Measurements from ENCODE around the gene MX1. TPM values are rescaled to one million over a fixed set of nuclear protein-coding genes. Genes with fewer than 3 reads are reported as not detected.

The MX1 gene
- total RNA-seq, 3 donors from 2014 or later (not counting 1 experiment from before 2014, with no cell fraction given), result 22.7 to 67.0 (median 60.6) TPM

- ATAC-seq (no peak), DNase-seq (no peak)
- no peak overlapping the region for H3K4me3 ChIP-seq (ENCODE audit: low read length)
- H3K9me3 ChIP-seq (ENCODE audit: control insufficient read depth, insufficient read depth, low read length), result no peaks in the 10 kb centered on the region
- no peaks in the 10 kb centered on the region for H3K27me3 Mint-ChIP-seq (ENCODE audit: low read depth in 2 of 2)
- no peaks in the 10 kb centered on the region for H3K4me1 ChIP-seq (ENCODE audit: control insufficient read depth, insufficient read depth, low read length)
- no peaks in the 10 kb centered on the region for H3K9me3 Mint-ChIP-seq
- 97% methylated on average over 14 of the region's 14 CpGs for WGBS (ENCODE audit: insufficient coverage)
- intact Hi-C loops (cut with micrococcal nuclease), result no loop called here
- no peak overlapping the region for H3K4me3 Mint-ChIP-seq
- no peaks in the 10 kb centered on the region for H3K36me3 Mint-ChIP-seq
- H3K27ac Mint-ChIP-seq, result peak overlapping the region in 1 of 2 donors; percentile 27
- no peak overlapping the region for H3K27ac ChIP-seq (ENCODE audit: low read length)
- H3K4me1 Mint-ChIP-seq, result peaks cover 0 to 5% of the 10 kb centered on the region in 2 donors
- TF ChIP-seq CTCF (IDR thresholded peaks at IDR 0.05), result no peak
- no peaks in the 10 kb centered on the region for H3K27me3 ChIP-seq (ENCODE audit: control insufficient read depth, insufficient read depth, low read length)
- peaks cover 17% of the 10 kb centered on the region for H3K36me3 ChIP-seq (ENCODE audit: control insufficient read depth, insufficient read depth, low read length)
Measured at GRCh38 chr21:41388259-41388658, 37.8 kb upstream of the MX1 start.

DNA sequence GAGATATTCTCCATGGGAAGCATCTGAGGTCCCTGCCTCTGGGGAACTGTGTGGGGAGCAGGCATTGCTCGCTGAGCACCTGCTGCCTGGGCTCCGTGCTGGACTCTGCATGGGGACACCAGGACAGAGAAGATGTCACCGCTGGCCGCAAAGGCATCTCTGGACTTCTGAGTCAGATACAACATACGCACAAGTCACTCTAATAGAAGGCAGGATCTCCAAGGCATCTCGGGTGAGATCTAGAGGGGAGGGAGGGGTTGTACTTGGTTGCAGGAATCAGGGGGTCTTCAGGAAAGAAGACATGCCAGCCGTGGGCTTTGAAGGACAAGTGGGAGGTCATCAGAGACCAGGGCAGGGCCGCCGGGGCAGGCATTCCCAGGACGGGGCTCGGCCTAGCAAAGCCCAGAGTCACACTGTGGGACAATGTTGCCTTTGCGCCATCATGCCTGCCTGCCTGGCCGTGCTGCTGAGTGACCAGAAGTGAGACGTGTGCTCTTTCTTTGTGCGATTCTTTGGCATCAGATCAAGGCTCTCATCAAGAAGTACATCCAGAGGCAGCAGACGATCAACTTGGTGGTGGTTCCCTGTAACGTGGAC, 35.9 kb upstream of the MX1 start:
- intact Hi-C loops (cut with micrococcal nuclease), result no loop called here
- Mint-ChIP-seq H3K4me3 (no peak overlapping the region), H3K4me1 (peaks cover 0 to 5% of the 10 kb centered on the region in 2 donors), H3K9me3 (no peaks in the 10 kb centered on the region), H3K36me3 (no peaks in the 10 kb centered on the region), H3K27ac (no peak overlapping the region), H3K27me3 (ENCODE audit: low read depth in 2 of 2) (no peaks in the 10 kb centered on the region)
- WGBS (ENCODE audit: insufficient coverage), result 94% methylated on average over 17 of the region's 17 CpGs
- no peak for ATAC-seq
- H3K4me3 ChIP-seq (ENCODE audit: low read length), result no peak overlapping the region
- no peaks in the 10 kb centered on the region for H3K27me3 ChIP-seq (ENCODE audit: control insufficient read depth, insufficient read depth, low read length)
- H3K36me3 ChIP-seq (ENCODE audit: control insufficient read depth, insufficient read depth, low read length), result peaks cover 17% of the 10 kb centered on the region
- H3K27ac ChIP-seq (ENCODE audit: low read length), result no peak overlapping the region
- DNase-seq, result no peak
- TF ChIP-seq CTCF (IDR thresholded peaks at IDR 0.05), result no peak
- H3K4me1 ChIP-seq (ENCODE audit: control insufficient read depth, insufficient read depth, low read length), result no peaks in the 10 kb centered on the region
- H3K9me3 ChIP-seq (ENCODE audit: control insufficient read depth, insufficient read depth, low read length), result no peaks in the 10 kb centered on the region

DNA sequence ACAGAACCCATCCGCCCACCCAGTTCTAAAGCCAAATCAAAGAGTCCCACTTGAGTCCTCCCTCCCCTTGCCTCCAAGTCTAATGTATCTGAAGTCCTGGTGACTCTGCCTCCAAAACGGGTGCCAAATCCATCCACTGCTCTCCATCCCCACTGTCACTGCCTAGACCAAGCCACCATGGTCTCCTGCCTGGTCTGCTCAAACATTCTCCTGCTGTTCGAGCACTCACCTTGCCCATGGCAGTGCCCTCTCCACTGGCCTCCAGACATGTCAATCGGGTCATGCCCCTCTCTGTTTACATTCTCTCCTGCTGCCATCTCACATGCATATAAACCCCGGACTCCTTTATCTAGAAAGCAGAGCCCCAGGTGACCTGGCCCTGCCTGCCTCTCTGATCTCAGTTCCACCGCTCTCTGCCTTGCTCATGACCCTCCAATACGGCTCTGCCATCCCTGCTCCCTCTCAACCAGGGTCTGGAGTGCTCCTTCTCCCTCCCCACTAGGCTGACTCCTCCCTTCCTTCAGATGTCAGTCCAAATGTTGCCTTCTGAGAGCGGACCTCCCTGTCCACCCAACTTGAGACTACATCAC, 32.1 kb upstream of the MX1 start:
- H3K9me3 Mint-ChIP-seq, result no peaks in the 10 kb centered on the region
- peaks cover 15% of the 10 kb centered on the region for H3K36me3 ChIP-seq (ENCODE audit: control insufficient read depth, insufficient read depth, low read length)
- intact Hi-C loops (cut with micrococcal nuclease), result no loop called here
- H3K4me1 ChIP-seq (ENCODE audit: control insufficient read depth, insufficient read depth, low read length), result peaks cover 3% of the 10 kb centered on the region
- H3K27me3 Mint-ChIP-seq (ENCODE audit: low read depth in 2 of 2), result no peaks in the 10 kb centered on the region
- no peak overlapping the region for H3K27ac Mint-ChIP-seq
- TF ChIP-seq CTCF (IDR thresholded peaks at IDR 0.05), result no peak
- no peaks in the 10 kb centered on the region for H3K27me3 ChIP-seq (ENCODE audit: control insufficient read depth, insufficient read depth, low read length)
- ATAC-seq (no peak), DNase-seq (no peak)
- no peak overlapping the region for H3K4me3 Mint-ChIP-seq
- no peaks in the 10 kb centered on the region for H3K9me3 ChIP-seq (ENCODE audit: control insufficient read depth, insufficient read depth, low read length)
- H3K27ac ChIP-seq (ENCODE audit: low read length), result no peak overlapping the region
- no peaks in the 10 kb centered on the region for H3K36me3 Mint-ChIP-seq
- H3K4me3 ChIP-seq (ENCODE audit: low read length), result no peak overlapping the region
- WGBS (ENCODE audit: insufficient coverage), result 96% methylated on average over 8 of the region's 8 CpGs
- no peaks in the 10 kb centered on the region for H3K4me1 Mint-ChIP-seq

Measured in natural killer cell (primary cell).